ENCODE results near the gene C2orf76. TPM values are rescaled to one million over a fixed set of nuclear protein-coding genes. Genes with fewer than 3 reads are reported as not detected.

C2orf76 gene
- total RNA-seq, 1 experiment from 2014 or later: 5.7 TPM

DNA sequence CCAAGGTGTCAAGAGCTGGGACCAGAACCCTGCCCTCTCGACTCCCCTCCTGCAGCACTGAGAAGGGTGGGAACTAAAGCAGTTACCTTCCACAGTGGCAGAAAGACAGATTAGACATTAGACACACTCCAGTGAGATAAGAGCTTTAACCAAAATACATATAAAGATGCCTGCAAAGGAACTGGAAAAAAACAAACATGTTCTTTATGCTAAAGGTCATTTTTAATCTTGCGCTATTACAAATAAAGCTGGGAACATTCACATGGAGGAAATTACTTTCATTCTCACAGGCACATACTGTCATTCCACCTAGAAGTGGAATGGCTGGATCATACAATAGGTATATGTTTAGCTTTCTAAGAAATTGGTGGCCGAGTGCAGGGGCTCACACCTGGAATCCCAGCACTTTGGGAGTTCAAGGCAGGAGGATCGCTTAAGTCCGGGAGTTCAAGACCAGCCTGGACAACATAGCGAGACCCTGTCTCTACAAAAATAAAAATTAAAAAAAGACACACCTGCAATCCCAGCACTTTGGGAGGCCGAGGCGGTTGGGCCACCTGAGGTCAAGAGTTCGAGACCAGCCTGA lies 41.9 kb downstream of the C2orf76 start:
- no peak overlapping the region for H4K5ac ChIP-seq (ENCODE audit: insufficient read length, low read depth, low read length)
- H3K9ac ChIP-seq (ENCODE audit: extremely low read depth, insufficient read length, low read length): no peak overlapping the region
- no peaks in the 10 kb centered on the region for H3K36me3 Mint-ChIP-seq (ENCODE audit: insufficient read depth in 1 of 3, low read depth in 3 of 3)
- no peaks in the 10 kb centered on the region for H3K9me3 Mint-ChIP-seq
- H4K20me1 ChIP-seq (ENCODE audit: control insufficient read depth, insufficient read depth, insufficient read length): no peaks in the 10 kb centered on the region
- peaks cover 2 to 3% of the 10 kb centered on the region in 2 experiments; a peak in 3 of 4 replicates for H3K4me1 Mint-ChIP-seq
- no peak overlapping the region for H3T11ph ChIP-seq (ENCODE audit: low read length)
- H3K4me1 ChIP-seq (ENCODE audit: insufficient read depth, low read length): no peaks in the 10 kb centered on the region
- H3K79me2 ChIP-seq (ENCODE audit: insufficient read depth, low read length): no peaks in the 10 kb centered on the region
- no CpG with 5 or more reads among the region's 9 CpGs for WGBS (ENCODE audit: extremely low coverage, insufficient read length, low lambda C conversion rate)
- no peaks in the 10 kb centered on the region; the same call in 1 of the 2 replicates for H3K27me3 Mint-ChIP-seq (ENCODE audit: low read depth)
- no peak overlapping the region for H2BK5ac ChIP-seq (ENCODE audit: insufficient read length, low read length)
- no peak overlapping the region for H3K4me2 ChIP-seq (ENCODE audit: insufficient read depth, insufficient read length, low read length)
- no peak overlapping the region for H3K4ac ChIP-seq (ENCODE audit: low read depth, low read length)
- no peaks in the 10 kb centered on the region for H3K79me1 ChIP-seq (ENCODE audit: insufficient read depth, low read depth, low read length, poor library complexity, severe bottlenecking)
- no peak overlapping the region for H3K14ac ChIP-seq (ENCODE audit: insufficient read depth, low read length)
- DNase-seq: no peak
- no peak overlapping the region for H3K23ac ChIP-seq (ENCODE audit: insufficient read length, low read depth, low read length)
- no peak overlapping the region for H2BK120ac ChIP-seq (ENCODE audit: low read depth, low read length, poor library complexity, severe bottlenecking)
- no peak overlapping the region for H3K56ac ChIP-seq (ENCODE audit: insufficient read length, low read depth, low read length)
- H2BK20ac ChIP-seq (ENCODE audit: low read depth, low read length, poor library complexity, severe bottlenecking): no peak overlapping the region
- no peak overlapping the region for H4K91ac ChIP-seq (ENCODE audit: insufficient read length, low read depth, low read length)
- no peaks in the 10 kb centered on the region for H3K27me3 ChIP-seq (ENCODE audit: insufficient read depth, low read length)
- no peaks in the 10 kb centered on the region for H3K23me2 ChIP-seq (ENCODE audit: insufficient read length, low read depth, low read length, poor library complexity, severe bottlenecking)
- no peak overlapping the region for H2BK15ac ChIP-seq (ENCODE audit: low read depth, low read length)
- no peaks in the 10 kb centered on the region for H3K9me3 ChIP-seq (ENCODE audit: control insufficient read depth, low read depth, low read length)
- no peak overlapping the region for H2BK12ac ChIP-seq (ENCODE audit: insufficient read length, low read depth, low read length)
- no peak overlapping the region for H2AK5ac ChIP-seq (ENCODE audit: insufficient read length, low read length)
- H3K27ac ChIP-seq (ENCODE audit: insufficient read length, low read depth, low read length): no peak overlapping the region
- H2AFZ ChIP-seq (ENCODE audit: low read length): no peak overlapping the region
- no peak overlapping the region for H3K18ac ChIP-seq (ENCODE audit: insufficient read length, low read depth, low read length)
- TF ChIP-seq, protein P1, sequence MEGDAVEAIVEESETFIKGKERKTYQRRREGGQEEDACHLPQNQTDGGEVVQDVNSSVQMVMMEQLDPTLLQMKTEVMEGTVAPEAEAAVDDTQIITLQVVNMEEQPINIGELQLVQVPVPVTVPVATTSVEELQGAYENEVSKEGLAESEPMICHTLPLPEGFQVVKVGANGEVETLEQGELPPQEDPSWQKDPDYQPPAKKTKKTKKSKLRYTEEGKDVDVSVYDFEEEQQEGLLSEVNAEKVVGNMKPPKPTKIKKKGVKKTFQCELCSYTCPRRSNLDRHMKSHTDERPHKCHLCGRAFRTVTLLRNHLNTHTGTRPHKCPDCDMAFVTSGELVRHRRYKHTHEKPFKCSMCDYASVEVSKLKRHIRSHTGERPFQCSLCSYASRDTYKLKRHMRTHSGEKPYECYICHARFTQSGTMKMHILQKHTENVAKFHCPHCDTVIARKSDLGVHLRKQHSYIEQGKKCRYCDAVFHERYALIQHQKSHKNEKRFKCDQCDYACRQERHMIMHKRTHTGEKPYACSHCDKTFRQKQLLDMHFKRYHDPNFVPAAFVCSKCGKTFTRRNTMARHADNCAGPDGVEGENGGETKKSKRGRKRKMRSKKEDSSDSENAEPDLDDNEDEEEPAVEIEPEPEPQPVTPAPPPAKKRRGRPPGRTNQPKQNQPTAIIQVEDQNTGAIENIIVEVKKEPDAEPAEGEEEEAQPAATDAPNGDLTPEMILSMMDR (conservative IDR thresholded peaks at IDR 0.05): no peak
- H3K4me3 Mint-ChIP-seq: no peak overlapping the region
- no peak overlapping the region for H4K8ac ChIP-seq (replicated peaks; ENCODE audit: insufficient read length, low read depth, low read length)
- no peak overlapping the region; a peak in 1 of 7 replicates for H3K27ac Mint-ChIP-seq

Measured in H9 (cell line).